Stimulated activated CD4-positive, alpha-beta T cell treated with anti-CD3 and anti-CD28 coated beads, Interleukin-1b, Interleukin-23, amount 100 ng/mL, for 48 hours (primary cell): ENCODE measurements around the gene PTPRN2.
"Not testable (repeated sequence)": the region's sequence is repeated elsewhere in the genome, so short reads cannot be mapped to it uniquely, and the experiment has no call there.

ENCODE experiments used
- DNase-seq: peaks from one replicate; pipeline ENCODE4 v3.0.0-alpha.2; 2020

Gene PTPRN2

DNA sequence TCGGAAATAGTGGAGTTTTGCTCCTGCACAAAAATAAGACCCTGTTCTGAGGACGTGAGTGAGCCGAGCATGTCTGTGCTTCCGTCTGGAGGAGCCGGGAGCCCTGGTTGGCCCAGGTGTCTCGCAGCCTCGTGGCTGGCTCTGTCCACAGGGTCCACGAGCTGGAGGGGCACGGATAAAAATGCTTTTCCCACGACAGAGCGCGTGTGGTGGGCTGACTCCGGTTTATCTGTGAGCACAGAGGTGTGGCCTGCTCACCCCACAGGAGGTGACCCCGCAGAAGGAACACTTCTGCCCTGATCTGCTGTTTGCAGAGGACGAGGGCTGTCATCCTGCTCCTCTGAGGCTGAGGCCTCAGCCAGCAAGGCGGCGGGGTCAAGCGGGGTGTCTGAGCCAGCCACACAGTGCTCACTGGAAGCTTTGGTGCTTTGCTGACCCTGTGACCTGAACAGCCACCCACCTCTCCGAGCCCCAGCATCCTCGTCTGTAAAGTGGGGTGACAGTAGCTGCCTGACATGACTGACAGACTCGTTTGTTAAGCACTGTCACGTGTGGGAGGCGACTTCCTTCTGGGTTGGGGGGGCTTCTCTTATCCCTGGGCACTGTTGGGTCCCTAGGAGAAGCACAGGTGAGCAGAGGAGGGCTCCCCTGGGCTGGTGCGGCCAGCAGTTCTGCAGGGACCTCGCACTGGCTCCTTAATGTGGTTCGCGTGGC lies 1088.3 kb downstream of the PTPRN2 start:
- DNase-seq = no peak

DNA sequence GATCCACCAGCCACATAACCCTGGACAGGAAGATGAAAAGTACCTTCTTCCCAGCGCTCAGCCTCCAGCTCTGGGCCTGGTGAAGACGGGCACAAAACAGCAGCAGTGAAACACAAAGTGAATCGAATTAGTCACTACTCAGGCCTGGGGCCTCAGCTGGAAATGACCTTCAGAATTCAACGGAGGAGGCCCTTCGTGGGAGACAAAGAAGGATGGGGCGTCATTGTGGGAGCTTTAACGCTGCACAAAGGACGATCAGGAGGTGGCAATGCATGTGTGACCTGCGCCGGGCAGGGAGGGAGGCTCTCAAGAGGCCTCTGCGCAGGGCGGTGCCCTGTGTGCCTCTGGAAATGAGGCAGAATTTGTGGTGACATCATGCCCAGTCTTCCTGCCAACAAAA lies 1089.0 kb downstream of the PTPRN2 start:
- DNase-seq = no peak

DNA sequence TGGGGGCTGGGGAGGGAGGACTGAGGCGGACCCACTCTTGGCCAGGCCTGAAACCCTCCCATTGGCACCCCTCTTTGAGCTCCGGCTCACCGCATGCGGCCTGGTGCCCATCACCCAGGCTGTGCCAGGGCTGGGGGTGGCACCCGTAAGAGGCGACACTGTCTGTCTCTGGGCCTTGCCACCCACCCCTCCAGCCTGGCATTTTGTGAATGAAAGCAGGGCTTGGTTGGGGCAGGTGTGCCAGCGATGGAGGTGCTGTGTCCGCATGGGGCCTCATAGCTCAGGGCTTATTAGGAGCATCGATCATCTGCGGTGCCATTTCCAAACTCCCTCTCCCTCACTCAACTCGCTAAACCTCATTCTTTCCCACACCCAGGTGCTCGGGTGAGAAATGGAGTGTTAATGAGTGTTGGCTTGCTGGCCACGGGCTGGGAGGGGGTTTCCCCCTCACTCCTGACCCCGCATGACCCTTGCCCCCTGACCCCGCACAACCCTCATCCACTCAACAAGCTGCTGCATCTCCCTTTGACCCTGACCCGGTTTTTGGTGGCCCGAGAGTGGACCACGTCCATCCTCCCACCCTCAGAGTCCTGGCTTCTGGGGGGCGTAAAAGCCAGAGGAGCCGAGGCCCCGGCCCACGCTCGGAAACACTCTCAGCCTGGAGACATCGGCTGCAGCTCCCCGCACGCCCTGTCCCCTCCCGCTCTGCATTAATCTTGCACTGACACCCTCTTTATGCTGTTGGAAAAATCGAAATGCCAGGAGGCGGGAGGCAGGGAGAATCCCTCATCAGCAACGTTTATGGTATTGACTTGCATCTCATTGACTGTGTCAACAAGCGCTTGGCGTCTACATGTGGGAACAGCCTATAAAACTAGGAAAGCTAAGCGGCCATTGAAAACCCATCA lies 1089.6 kb downstream of the PTPRN2 start:
- DNase-seq = no peak

- DNase-seq = no peak
Observed at GRCh38 chr7:157497367-157497743, 1090.3 kb downstream of the PTPRN2 start.

DNA sequence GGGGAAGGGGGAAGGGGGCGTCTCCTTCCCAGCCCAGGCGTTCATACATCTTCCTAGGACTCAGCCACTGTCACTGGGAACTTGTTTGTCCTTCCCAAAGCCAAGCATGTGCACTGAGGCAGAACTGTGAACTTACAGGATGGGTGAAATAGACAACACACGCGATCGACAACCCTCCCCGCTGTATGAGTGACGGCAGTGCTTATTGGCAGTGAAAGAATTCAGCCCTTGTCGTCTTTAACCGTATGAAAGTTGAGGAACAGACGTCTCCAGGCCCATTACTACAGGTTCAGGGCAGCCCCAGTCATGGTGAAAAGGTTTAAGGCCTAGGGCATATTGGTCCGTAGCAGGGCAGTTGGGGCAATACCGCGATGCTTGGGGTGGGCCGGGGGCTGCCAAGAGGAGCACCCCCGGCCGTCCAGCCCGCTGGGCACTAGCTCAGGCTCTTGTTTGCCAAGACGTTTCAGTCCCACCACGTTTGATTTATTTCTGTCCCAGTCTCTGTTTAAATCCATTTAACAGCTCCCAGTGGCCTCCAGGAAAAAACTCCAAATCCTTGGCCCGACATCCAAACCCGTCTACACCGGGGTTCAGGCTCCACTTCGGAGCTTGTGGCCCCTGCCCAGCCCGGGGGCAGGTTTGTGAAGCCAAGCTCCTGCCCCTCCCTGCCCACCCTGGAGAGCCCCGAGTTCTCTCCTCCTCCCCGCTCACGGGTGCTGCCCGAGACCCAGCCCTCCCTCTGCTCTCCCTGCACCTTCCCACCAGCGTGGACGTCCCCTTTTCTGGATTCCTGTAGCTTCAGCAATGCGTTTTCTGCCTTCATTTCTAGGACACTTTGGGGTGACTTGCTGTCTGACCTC lies 1091.0 kb downstream of the PTPRN2 start:
- DNase-seq = no peak

GRCh38 chr7:157495594-157495993 lies 1092.0 kb downstream of the PTPRN2 start:
- peak; percentile 33 for DNase-seq

DNA sequence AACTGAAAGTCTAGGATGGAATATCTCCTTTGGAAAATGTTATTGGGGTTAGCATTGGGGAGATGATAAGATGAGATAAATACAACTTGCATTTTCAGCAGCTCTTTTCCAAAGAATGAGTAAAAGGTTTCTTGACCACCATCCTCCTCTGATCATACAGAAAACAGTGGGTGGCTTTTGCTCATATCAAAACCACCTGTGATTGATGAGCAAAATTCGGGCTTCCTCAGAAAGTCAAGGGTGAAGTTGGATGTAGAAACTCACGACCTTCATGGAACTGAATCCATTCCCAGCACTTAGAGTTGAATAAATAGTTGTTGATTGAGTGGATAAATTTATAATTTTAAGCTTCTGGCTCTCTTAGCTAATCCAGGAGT lies 1092.5 kb downstream of the PTPRN2 start:
- no peak for DNase-seq

- peak; percentile 33 for DNase-seq
Observed at GRCh38 chr7:157494506-157495176, 1093.0 kb downstream of the PTPRN2 start.

DNA sequence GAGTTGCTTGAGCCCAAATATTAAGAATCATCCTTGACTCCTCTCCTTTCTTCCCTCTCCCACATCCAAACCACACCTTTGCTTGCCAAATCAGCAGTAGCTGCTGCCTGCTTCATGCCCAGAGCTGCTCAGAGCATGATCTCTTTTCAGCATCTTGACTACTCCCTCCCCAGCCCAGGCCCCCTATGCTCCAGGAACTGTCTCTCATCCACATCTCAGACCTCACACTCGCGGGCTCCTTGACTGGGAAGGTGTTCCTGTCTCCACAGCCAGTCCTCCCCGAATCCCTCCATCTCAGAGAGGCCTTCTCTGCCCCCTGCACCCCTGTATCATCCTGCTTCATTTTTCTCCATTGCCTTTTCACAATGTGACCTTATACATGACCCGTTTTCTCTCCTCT lies 1093.8 kb downstream of the PTPRN2 start:
- no peak for DNase-seq

- no peak for DNase-seq
Observed at GRCh38 chr7:157493017-157493416, 1094.6 kb downstream of the PTPRN2 start.

- peak; percentile 60 for DNase-seq
Observed at GRCh38 chr7:157490465-157490912, 1097.1 kb downstream of the PTPRN2 start.

DNA sequence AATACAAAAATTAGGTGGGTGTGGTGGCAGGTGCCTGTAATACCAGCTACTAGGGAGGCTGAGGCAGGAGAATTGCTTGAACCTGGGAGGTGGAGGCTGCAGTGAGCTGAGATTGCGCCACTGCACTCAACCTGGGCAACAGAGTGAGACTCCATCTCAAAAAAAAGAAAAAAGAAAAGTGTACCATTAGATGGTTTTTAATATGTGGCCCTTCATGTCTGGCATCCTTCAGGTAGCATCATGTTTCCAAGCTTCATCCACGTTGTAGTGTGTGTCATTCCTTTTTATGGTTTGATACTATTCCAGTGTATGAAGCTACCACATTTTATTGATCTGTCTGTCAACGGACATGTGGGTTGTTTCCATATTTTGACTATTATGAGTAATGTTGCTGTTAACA lies 1097.8 kb downstream of the PTPRN2 start:
- not testable (repeated sequence) for DNase-seq
